Endothelial cell (in vitro differentiated cells): ENCODE results near the gene BANP. TPM values are rescaled to one million over a fixed set of nuclear protein-coding genes. Genes with fewer than 3 reads are reported as not detected.

Experiments
- DNase-seq: peaks from one replicate; pipeline ENCODE4 v3.0.0; 2021; ENCODE audit warnings: low spot score
- H3K27ac Mint-ChIP-seq: one replicate; pipeline ENCODE4 v1.8.0; 2021; ENCODE audit warnings: mixed read lengths, inconsistent platforms; ENCODE audit not compliant: unreplicated experiment
- H3K27me3 Mint-ChIP-seq: one replicate; pipeline ENCODE4 v1.8.0; 2021; ENCODE audit warnings: mild to moderate bottlenecking, moderate library complexity, mixed read lengths, inconsistent platforms; ENCODE audit not compliant: unreplicated experiment
- H3K36me3 Mint-ChIP-seq: one replicate; pipeline ENCODE4 v1.8.0; 2021; ENCODE audit warnings: mild to moderate bottlenecking, low read depth, mixed read lengths, inconsistent platforms; ENCODE audit not compliant: unreplicated experiment
- H3K4me1 Mint-ChIP-seq: one replicate; pipeline ENCODE4 v1.8.0; 2021; ENCODE audit warnings: mild to moderate bottlenecking, mixed read lengths, inconsistent platforms; ENCODE audit not compliant: unreplicated experiment
- H3K4me3 Mint-ChIP-seq: one replicate; pipeline ENCODE4 v1.8.0; 2021; ENCODE audit warnings: mild to moderate bottlenecking, mixed read lengths, inconsistent platforms; ENCODE audit not compliant: unreplicated experiment
- H3K9me3 Mint-ChIP-seq: one replicate; pipeline ENCODE4 v1.8.0; 2021; ENCODE audit warnings: mixed read lengths, inconsistent platforms; ENCODE audit not compliant: unreplicated experiment
- total RNA-seq: library from RNA; stranded (reverse); fragmentation: NEBNext Ultra II Directional; extraction: Animal tissue kit (Norgen Biotek cat#: 25700); gene quantifications from one replicate; pipeline ENCODE4 v1.2.1, GENCODE V29; 2021; ENCODE audit not compliant: unreplicated experiment
- TF ChIP-seq, protein P1 (sequence below): fragments of 200-600 bp; sonication (generic); IDR thresholded peaks from one replicate; pipeline ENCODE4 v1.5.0; 2021; ENCODE audit warnings: antibody characterized with exemption; ENCODE audit not compliant: unreplicated experiment

The BANP gene
- total RNA-seq, 1 donor from 2014 or later: 33.3 TPM

DNA sequence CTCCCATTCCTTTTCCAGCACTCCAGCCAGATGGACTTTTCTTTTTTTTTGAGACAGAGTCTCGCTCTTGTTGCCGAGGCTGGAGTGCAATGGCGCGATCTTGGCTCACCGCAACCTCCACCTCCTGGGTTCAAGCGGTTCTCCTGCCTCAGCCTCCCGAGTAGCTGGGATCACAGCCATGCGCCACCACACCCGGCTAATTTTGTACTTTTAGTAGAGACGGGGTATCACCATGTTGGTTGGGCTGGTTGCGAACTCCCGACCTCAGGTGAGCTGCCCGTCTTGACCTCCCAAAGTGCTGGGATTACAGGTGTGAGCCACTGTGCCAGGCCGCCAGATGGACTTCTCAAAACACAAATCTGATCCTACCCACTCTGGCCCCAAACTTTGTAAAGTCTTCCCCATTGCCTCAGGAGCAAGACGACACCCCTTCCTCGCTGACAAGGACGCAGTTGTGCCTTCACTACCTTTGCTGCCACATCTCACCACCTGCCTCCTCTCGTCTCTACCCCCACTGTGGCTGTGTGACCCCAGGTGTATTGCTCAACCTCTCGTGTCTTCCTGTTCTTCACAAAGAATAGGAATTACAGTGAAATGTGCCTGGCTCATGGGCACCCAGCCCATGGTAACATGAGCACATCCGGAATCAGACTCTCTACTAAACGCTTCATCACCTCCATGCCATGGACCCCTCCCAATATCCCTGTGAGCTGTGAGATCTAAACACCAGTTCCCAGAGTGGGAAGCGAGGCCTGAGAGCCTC lies 3.7 kb upstream of the BANP start:
- Mint-ChIP-seq H3K9me3 (no peaks in the 10 kb centered on the region), H3K27me3 (no peaks in the 10 kb centered on the region), H3K36me3 (peaks cover 5% of the 10 kb centered on the region), H3K27ac (no peak overlapping the region), H3K4me3 (no peak overlapping the region), H3K4me1 (peaks cover 9% of the 10 kb centered on the region)
- no peak for DNase-seq
- TF ChIP-seq, protein P1, sequence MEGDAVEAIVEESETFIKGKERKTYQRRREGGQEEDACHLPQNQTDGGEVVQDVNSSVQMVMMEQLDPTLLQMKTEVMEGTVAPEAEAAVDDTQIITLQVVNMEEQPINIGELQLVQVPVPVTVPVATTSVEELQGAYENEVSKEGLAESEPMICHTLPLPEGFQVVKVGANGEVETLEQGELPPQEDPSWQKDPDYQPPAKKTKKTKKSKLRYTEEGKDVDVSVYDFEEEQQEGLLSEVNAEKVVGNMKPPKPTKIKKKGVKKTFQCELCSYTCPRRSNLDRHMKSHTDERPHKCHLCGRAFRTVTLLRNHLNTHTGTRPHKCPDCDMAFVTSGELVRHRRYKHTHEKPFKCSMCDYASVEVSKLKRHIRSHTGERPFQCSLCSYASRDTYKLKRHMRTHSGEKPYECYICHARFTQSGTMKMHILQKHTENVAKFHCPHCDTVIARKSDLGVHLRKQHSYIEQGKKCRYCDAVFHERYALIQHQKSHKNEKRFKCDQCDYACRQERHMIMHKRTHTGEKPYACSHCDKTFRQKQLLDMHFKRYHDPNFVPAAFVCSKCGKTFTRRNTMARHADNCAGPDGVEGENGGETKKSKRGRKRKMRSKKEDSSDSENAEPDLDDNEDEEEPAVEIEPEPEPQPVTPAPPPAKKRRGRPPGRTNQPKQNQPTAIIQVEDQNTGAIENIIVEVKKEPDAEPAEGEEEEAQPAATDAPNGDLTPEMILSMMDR: no peak

DNA sequence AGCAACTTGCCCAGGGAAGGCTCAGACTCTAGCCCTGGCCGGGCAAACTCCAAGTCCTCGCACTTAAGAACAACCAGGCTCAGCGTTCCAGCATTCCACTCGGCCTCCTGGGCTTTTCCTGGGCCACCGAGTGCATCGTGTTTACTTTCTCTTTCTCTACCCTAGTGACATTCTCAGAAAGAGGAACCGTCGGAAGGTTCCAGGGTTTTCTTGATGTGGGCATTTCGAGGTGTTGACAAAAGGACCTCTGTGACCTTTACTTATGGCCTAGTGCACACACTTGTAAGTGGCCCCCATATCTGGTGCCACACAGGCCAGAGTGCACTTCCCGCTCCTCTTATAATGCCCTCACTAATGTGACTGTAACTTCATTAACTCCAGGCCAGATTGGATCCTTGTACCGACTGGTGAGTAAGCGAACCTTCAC lies 3.1 kb upstream of the BANP start:
- no peak for DNase-seq
- Mint-ChIP-seq H3K9me3 (no peaks in the 10 kb centered on the region), H3K4me1 (peaks cover 13% of the 10 kb centered on the region), H3K4me3 (no peak overlapping the region), H3K36me3 (peaks cover 5% of the 10 kb centered on the region), H3K27ac (no peak overlapping the region), H3K27me3 (no peaks in the 10 kb centered on the region)
- TF ChIP-seq, protein P1: no peak

DNA sequence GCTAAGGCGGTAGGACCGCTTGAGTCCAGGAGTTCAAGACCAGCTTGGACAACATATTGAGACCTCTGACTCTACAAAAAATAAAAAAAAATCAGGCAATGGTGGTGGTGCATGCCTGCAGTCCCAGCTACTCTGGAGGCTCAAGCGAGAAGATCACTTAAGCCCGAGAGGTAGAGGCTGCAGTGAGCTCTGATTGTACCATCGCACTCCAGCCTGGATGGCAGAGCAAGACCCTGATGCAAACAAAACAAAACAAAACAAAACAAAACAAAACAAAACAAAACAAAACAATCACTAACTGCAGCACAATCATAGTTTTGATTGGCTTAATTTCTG lies 2.5 kb upstream of the BANP start:
- no peak overlapping the region for H3K27ac Mint-ChIP-seq
- TF ChIP-seq, protein P1: no peak
- no peak for DNase-seq
- H3K4me3 Mint-ChIP-seq: no peak overlapping the region
- H3K27me3 Mint-ChIP-seq: no peaks in the 10 kb centered on the region
- peaks cover 19% of the 10 kb centered on the region for H3K4me1 Mint-ChIP-seq
- H3K36me3 Mint-ChIP-seq: peaks cover 5% of the 10 kb centered on the region
- H3K9me3 Mint-ChIP-seq: no peaks in the 10 kb centered on the region

DNA sequence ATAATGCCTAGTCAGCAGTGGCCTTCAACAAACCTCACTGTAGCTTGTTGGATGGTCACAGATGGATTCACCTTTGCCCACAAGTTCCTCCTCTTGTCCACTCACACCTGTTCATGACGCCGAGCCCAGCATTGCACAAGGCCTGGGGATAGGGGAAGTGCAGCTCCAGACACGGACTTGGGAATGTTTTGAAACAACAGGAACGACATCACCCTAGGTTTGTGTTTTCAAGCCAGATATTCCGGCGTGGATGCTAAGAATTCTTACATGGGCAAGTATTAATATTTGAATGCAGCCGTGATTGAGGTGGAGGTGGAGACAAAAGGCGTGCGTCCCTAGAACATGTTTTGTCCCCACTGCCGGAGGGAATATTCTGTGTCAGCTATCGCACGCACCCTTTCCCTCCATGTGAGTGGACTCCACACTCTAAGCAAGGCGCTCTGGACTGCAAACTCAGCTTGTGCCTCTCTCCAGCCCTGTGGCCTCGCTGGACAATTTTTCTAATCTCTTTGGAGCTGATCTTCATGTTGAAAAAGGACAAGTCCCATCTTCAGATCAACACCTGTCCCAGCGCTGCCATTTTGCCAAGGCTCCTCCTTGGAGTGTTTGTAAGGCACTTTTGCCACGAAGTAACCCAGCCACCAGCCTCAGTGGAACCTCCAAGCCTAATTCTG lies 2.0 kb upstream of the BANP start:
- Mint-ChIP-seq H3K36me3 (peaks cover 5% of the 10 kb centered on the region), H3K4me3 (no peak overlapping the region), H3K9me3 (no peaks in the 10 kb centered on the region), H3K4me1 (peaks cover 24% of the 10 kb centered on the region), H3K27ac (peak overlapping the region; percentile 63), H3K27me3 (no peaks in the 10 kb centered on the region)
- DNase-seq: no peak
- TF ChIP-seq, protein P1: no peak
